K562 (cell line): Measurements from ENCODE around the gene SLC8A2. TPM values are rescaled to one million over a fixed set of nuclear protein-coding genes. Genes with fewer than 3 reads are reported as not detected.

Experiments used
- AFF1 ChIP-seq, 2 experiments: fragments of 450-650 bp; IDR thresholded peaks; 2 replicates each; pipeline ENCODE4 v1.6.1; 2018; ENCODE audit warnings: mild to moderate bottlenecking in 2 of 2, low read depth in 1 of 2; ENCODE audit not compliant: partially characterized antibody in 2 of 2
- BRCA1 ChIP-seq, 2 experiments: fragments of 450-650 bp in 1 of 2; sonication (generic) in 1 of 2; formaldehyde crosslinking in 1 of 2; IDR thresholded peaks; 2 replicates each; pipeline versions ENCODE4 v1.5.0 to v1.6.1; 2017 to 2020; ENCODE audit warnings: mild to moderate bottlenecking in 1 of 2, missing genetic modification reagents in 1 of 2
- DDX20 ChIP-seq: fragments of 450-650 bp; IDR thresholded peaks from 2 replicates; pipeline ENCODE4 v1.6.1; 2016; ENCODE audit warnings: missing genetic modification characterization, low read depth, mild to moderate bottlenecking, missing compliant biosample characterization, moderate library complexity
- DPF2 ChIP-seq: fragments of 450-650 bp; IDR thresholded peaks from 2 replicates; pipeline ENCODE4 v1.6.1; 2016
- E2F1 ChIP-seq: sonication (generic); formaldehyde crosslinking; IDR thresholded peaks from 2 replicates; pipeline ENCODE4 v1.8.1; 2023; ENCODE audit warnings: mild to moderate bottlenecking, missing genetic modification reagents, moderate library complexity
- E2F3 ChIP-seq: fragments of 250-450 bp; sonication (Bioruptor Pico); IDR thresholded peaks from 2 replicates; pipeline ENCODE4 v1.4.0; 2020; ENCODE audit warnings: mild to moderate bottlenecking
- ESRRA ChIP-seq: fragments of 450-650 bp; IDR thresholded peaks from 2 replicates; pipeline ENCODE4 v1.6.1; 2014; ENCODE audit warnings: low read depth, mild to moderate bottlenecking, moderate library complexity, borderline replicate concordance
- HMGN3 ChIP-seq: IDR thresholded peaks from 2 replicates; pipeline ENCODE4 v1.6.1; 2011; ENCODE audit warnings: borderline replicate concordance, low read depth, mild to moderate bottlenecking, mixed read lengths, low read length; ENCODE audit not compliant: insufficient read length; ENCODE audit errors: extremely low read depth
- HNRNPH1 ChIP-seq: fragments of 200-400 bp; formaldehyde crosslinking; optimal IDR thresholded peaks from 2 replicates; pipeline ENCODE3; 2017; ENCODE audit warnings: low read depth, mild to moderate bottlenecking, low read length, moderate library complexity
- L3MBTL2 ChIP-seq: fragments of 450-650 bp; IDR thresholded peaks from 2 replicates; pipeline ENCODE4 v1.6.1; 2016; ENCODE audit warnings: mild to moderate bottlenecking, moderate library complexity
- MCM3 ChIP-seq: fragments of 450-650 bp; IDR thresholded peaks from 2 replicates; pipeline ENCODE4 v1.6.1; 2016
- NFE2 ChIP-seq: IDR thresholded peaks from 2 replicates; pipeline ENCODE4 v1.6.1; 2014; ENCODE audit warnings: antibody characterized with exemption, low read depth
- NR4A1 ChIP-seq, 2 experiments: fragments of 250-450 bp in 1 of 2; fragments of 450-650 bp in 1 of 2; sonication (Bioruptor Pico) in 1 of 2; IDR thresholded peaks; 2 replicates each; pipeline versions ENCODE4 v1.4.0 to v1.6.1; 2016 to 2020; ENCODE audit warnings: mild to moderate bottlenecking in 2 of 2, missing compliant biosample characterization in 1 of 2, missing genetic modification characterization in 1 of 2, moderate library complexity in 1 of 2
- PTTG1 ChIP-seq: fragments of 450-650 bp; IDR thresholded peaks from 2 replicates; pipeline ENCODE4 v1.6.1; 2016; ENCODE audit warnings: low read depth, mild to moderate bottlenecking, missing genetic modification characterization, missing compliant biosample characterization
- RBBP5 ChIP-seq: fragments of 200-600 bp; sonication (generic); IDR thresholded peaks from 2 replicates; pipeline ENCODE4 v1.6.1; 2012; ENCODE audit warnings: borderline replicate concordance, mild to moderate bottlenecking, low read length, control low read depth, inconsistent platforms; ENCODE audit not compliant: insufficient read depth, poor library complexity, severe bottlenecking
- RFX7 ChIP-seq: fragments of 250-450 bp; sonication (Bioruptor Pico); IDR thresholded peaks from 2 replicates; pipeline ENCODE4 v1.5.1; 2021; ENCODE audit warnings: mild to moderate bottlenecking
- SNRNP70 ChIP-seq: fragments of 200-400 bp; formaldehyde crosslinking; optimal IDR thresholded peaks from 2 replicates; pipeline ENCODE3; 2017; ENCODE audit warnings: low read depth, low read length
- TCF7 ChIP-seq: sonication (generic); IDR thresholded peaks from 2 replicates; pipeline ENCODE4 v1.6.1; 2016; ENCODE audit warnings: antibody characterized with exemption, borderline replicate concordance
- XRCC5 ChIP-seq: fragments of 200-400 bp; formaldehyde crosslinking; IDR thresholded peaks from 2 replicates; pipeline ENCODE4 v1.6.1; 2017; ENCODE audit warnings: low read depth, mild to moderate bottlenecking, low read length
- ZC3H11A ChIP-seq: IDR thresholded peaks from 2 replicates; pipeline ENCODE4 v1.6.1; 2012; ENCODE audit warnings: low read depth, low read length, improper control_type of control experiment
- ZFP36 ChIP-seq: fragments of 150-350 bp; IDR thresholded peaks from 2 replicates; pipeline ENCODE4 v1.6.1; 2018; ENCODE audit warnings: low read length, low read depth; ENCODE audit not compliant: partially characterized antibody
- ZKSCAN3 ChIP-seq: fragments of 250-450 bp; sonication (Bioruptor Pico); IDR thresholded peaks from 2 replicates; pipeline ENCODE4 v1.4.0; 2020
- ZNF316 ChIP-seq: fragments of 450-650 bp; IDR thresholded peaks from 2 replicates; pipeline ENCODE4 v1.6.1; 2016
- polyA plus RNA-seq, 8 experiments: library from polyadenylated mRNA; depleted of rRNA in 4 of 8; stranded (reverse) in 5 of 8; unstranded in 3 of 8; fragments of >200 nt; fragmentation: Nextera tagmentation in 2 of 8; fragmentation: Illumina TruSeq in 1 of 8; extraction: Ambion mirVana in 2 of 8; extraction: Trizol in 1 of 8; gene quantifications; 2 replicates each; pipeline versions ENCODE4 v1.2.1 to v1.2.3, GENCODE V29; 2011 to 2014; ENCODE audit warnings: inconsistent platforms in 1 of 8, missing spikeins in 1 of 8
- total RNA-seq, 7 experiments: library from RNA; depleted of rRNA in 6 of 7; stranded (reverse); fragments of >200 nt in 6 of 7; fragmentation: Illumina TruSeq in 2 of 7; extraction: Trizol in 2 of 7; gene quantifications; 2 replicates each; pipeline versions ENCODE4 v1.2.1 to v1.2.3, GENCODE V29; 2011 to 2021; ENCODE audit warnings: low replicate concordance in 1 of 7

SLC8A2 gene
- total and polyA plus RNA-seq, 9 of the 15 experiments (the other 6 are each of a cell fraction or from before 2014, with no cell fraction given), result 0.07 to 0.66 (median 0.24) TPM; not detected in 3

- no peak for TF ChIP-seq HNRNPH1
- no peak for TF ChIP-seq MCM3
- no peak for TF ChIP-seq NFE2
- TF ChIP-seq ZFP36, result no peak
- no peak for TF ChIP-seq ZNF316
- TF ChIP-seq ESRRA, result peak; percentile 90; the same call in 1 of the 2 replicates
- no peak for TF ChIP-seq ZC3H11A
- TF ChIP-seq ZKSCAN3 (CRISPR knock-in tag), result no peak
- no peak for TF ChIP-seq E2F3
- TF ChIP-seq BRCA1 (IDR thresholded peaks at IDR 0.05), result no peak
- TF ChIP-seq BRCA1 (CRISPR knock-in tag; IDR thresholded peaks at IDR 0.05), result no peak
- no peak; the same call in 1 of the 2 replicates for TF ChIP-seq E2F1
- peak; percentile 74 for TF ChIP-seq RBBP5
- TF ChIP-seq L3MBTL2, result peak; percentile 91
- TF ChIP-seq DDX20 (tag), result no peak
- no peak for TF ChIP-seq TCF7
- TF ChIP-seq SNRNP70, result no peak
- no peak; the same call in 1 of the 2 replicates for TF ChIP-seq XRCC5
- TF ChIP-seq AFF1 (IDR thresholded peaks at IDR 0.05; ENCODE audit: low read depth in 1 of 2, partially characterized antibody in 2 of 2), result no peak
- TF ChIP-seq HMGN3, result peak; percentile 96
- no peak for TF ChIP-seq RFX7 (CRISPR knock-in tag)
- no peak for TF ChIP-seq PTTG1 (tag)
- no peak for TF ChIP-seq NR4A1 (CRISPR knock-in tag; IDR thresholded peaks at IDR 0.05)
- TF ChIP-seq NR4A1 (tag; IDR thresholded peaks at IDR 0.05), result no peak
- TF ChIP-seq DPF2, result no peak
Measured at GRCh38 chr19:47514869-47515588, 43.3 kb upstream of the SLC8A2 start, which contains the start of gene NAPA (continued).
